ENCODE measurements around the gene ULK4. TPM values are rescaled to one million over a fixed set of nuclear protein-coding genes. Genes with fewer than 3 reads are reported as not detected.
"Not testable (repeated sequence)": the region's sequence is repeated elsewhere in the genome, so short reads cannot be mapped to it uniquely, and the experiment has no call there.

The ULK4 gene
- total RNA-seq, 2 donors from 2014 or later, result 11.1 to 17.9 TPM

DNA sequence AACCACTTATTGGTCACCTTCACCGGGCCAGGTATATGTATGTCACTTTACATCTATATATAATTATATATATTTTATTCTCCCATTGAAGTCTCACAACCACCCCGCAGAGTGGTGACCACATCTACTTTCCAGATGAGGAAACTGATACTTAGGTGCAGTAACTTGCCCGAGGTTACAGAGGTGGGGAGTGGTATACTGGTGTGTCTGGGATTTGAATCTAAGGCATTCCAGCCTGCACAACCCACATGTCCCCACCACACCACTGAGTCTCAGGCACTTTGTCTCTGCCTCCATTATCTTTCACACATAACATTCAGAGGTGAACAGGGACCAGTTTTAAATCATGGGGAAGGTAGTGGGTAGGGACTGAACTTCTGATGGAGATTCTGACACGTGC, 501.2 kb downstream of the ULK4 start:
- no peak for DNase-seq
- H3K9me3 Mint-ChIP-seq, result no peaks in the 10 kb centered on the region
- H3K9me3 ChIP-seq (ENCODE audit: control insufficient read depth, low read length), result no peaks in the 10 kb centered on the region
- no peak overlapping the region for H3K9ac ChIP-seq (ENCODE audit: extremely low read depth, low read length, poor library complexity, severe bottlenecking)
- TF ChIP-seq, protein P1, sequence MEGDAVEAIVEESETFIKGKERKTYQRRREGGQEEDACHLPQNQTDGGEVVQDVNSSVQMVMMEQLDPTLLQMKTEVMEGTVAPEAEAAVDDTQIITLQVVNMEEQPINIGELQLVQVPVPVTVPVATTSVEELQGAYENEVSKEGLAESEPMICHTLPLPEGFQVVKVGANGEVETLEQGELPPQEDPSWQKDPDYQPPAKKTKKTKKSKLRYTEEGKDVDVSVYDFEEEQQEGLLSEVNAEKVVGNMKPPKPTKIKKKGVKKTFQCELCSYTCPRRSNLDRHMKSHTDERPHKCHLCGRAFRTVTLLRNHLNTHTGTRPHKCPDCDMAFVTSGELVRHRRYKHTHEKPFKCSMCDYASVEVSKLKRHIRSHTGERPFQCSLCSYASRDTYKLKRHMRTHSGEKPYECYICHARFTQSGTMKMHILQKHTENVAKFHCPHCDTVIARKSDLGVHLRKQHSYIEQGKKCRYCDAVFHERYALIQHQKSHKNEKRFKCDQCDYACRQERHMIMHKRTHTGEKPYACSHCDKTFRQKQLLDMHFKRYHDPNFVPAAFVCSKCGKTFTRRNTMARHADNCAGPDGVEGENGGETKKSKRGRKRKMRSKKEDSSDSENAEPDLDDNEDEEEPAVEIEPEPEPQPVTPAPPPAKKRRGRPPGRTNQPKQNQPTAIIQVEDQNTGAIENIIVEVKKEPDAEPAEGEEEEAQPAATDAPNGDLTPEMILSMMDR (conservative IDR thresholded peaks at IDR 0.05), result no peak
- H3K4me3 ChIP-seq (ENCODE audit: low read length), result no peak overlapping the region
- 100% methylated on average over 2 of the region's 4 CpGs; no CpG with 5 or more reads in 1 of the 2 experiments for WGBS, 2 experiments (ENCODE audit: insufficient coverage in 1 of 2, insufficient read length in 1 of 2)
- no peaks in the 10 kb centered on the region for H3K27me3 ChIP-seq (ENCODE audit: control insufficient read depth, insufficient read depth, low read length, poor library complexity, severe bottlenecking)
- no peak overlapping the region for H3K27ac Mint-ChIP-seq
- H3K27ac ChIP-seq (ENCODE audit: low read depth, low read length), result no peak overlapping the region
- no peak overlapping the region for H3K4me3 Mint-ChIP-seq
- H3K4me1 Mint-ChIP-seq, result peaks cover 10% of the 10 kb centered on the region
- H3K4me1 ChIP-seq (ENCODE audit: control insufficient read depth, insufficient read depth, low read length), result no peaks in the 10 kb centered on the region
- no peaks in the 10 kb centered on the region for H3K36me3 ChIP-seq (ENCODE audit: control insufficient read depth, insufficient read depth, low read length)
- H3K36me3 Mint-ChIP-seq (ENCODE audit: low read depth), result no peaks in the 10 kb centered on the region
- H3K27me3 Mint-ChIP-seq (ENCODE audit: insufficient read depth), result no peaks in the 10 kb centered on the region

DNA sequence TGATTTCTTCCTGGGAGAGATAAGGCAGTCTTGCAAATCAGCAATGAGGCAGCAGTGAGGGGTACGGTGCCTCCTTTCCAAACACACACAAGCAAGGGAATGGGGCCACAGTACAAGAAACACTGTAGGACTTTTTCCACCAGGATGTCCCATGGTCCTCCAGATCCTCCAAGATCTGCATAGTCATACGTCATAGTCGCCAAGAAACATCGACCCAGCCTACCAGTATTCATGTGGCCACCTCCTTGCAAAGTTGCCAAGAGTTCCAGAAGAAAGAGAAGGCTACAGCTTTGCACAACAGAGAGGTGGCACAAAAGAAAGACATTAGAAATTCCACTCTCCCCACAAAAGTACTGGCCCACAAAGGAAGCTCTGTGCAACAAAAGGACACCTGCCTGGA, 504.7 kb downstream of the ULK4 start:
- Histone ChIP-seq H3K27me3 (ENCODE audit: control insufficient read depth, insufficient read depth, low read length, poor library complexity, severe bottlenecking) (no peaks in the 10 kb centered on the region), H3K4me1 (ENCODE audit: control insufficient read depth, insufficient read depth, low read length) (no peaks in the 10 kb centered on the region), H3K9me3 (ENCODE audit: control insufficient read depth, low read length) (peaks cover 4% of the 10 kb centered on the region), H3K9ac (ENCODE audit: extremely low read depth, low read length, poor library complexity, severe bottlenecking) (no peak overlapping the region), H3K36me3 (ENCODE audit: control insufficient read depth, insufficient read depth, low read length) (no peaks in the 10 kb centered on the region), H3K27ac (ENCODE audit: low read depth, low read length) (no peak overlapping the region), H3K4me3 (ENCODE audit: low read length) (no peak overlapping the region)
- Mint-ChIP-seq H3K27me3 (ENCODE audit: insufficient read depth) (no peaks in the 10 kb centered on the region), H3K9me3 (peaks cover 11% of the 10 kb centered on the region), H3K4me1 (peaks cover 7% of the 10 kb centered on the region), H3K36me3 (ENCODE audit: low read depth) (peaks cover 2% of the 10 kb centered on the region), H3K4me3 (no peak overlapping the region), H3K27ac (no peak overlapping the region)
- TF ChIP-seq, protein P1 (conservative IDR thresholded peaks at IDR 0.05), result no peak
- DNase-seq, result no peak
- WGBS, 2 experiments (ENCODE audit: insufficient coverage in 1 of 2, insufficient read length in 1 of 2), result 92 to 98% methylated on average over 4 of the region's 4 CpGs

- H3K4me1 Mint-ChIP-seq, result peaks cover 7% of the 10 kb centered on the region
Observed at GRCh38 chr3:41456162-41456561, 505.7 kb downstream of the ULK4 start.

DNA sequence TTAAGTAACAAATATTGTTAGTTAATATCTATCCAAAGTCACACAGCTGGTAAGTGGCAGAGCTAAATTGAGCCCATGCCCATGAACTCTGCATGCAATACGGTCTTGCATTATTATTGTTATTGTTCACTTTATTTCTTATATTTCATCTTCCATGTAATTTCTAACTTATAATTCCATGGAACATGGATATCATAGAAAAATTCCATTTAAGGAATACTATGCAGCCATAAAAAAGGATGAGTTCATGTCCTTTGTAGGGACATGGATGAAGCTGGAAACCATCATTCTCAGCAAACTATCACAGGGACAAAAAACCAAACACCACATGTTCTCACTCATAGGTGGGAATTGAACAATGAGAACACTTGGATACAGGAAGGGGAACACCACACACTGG, 508.3 kb downstream of the ULK4 start:
- H3K4me1 ChIP-seq (ENCODE audit: control insufficient read depth, insufficient read depth, low read length); H3K27ac Mint-ChIP-seq; H3K27me3 Mint-ChIP-seq (ENCODE audit: insufficient read depth): not testable (repeated sequence)

More at GRCh38 chr3:41456162-41456561, 505.7 kb downstream of the ULK4 start:
- H3K4me3 Mint-ChIP-seq, result no peak overlapping the region
- H3K27me3 Mint-ChIP-seq (ENCODE audit: insufficient read depth), result no peaks in the 10 kb centered on the region
- no peak for DNase-seq
- H3K9me3 Mint-ChIP-seq, result peaks cover 11% of the 10 kb centered on the region
- Histone ChIP-seq H3K9ac (ENCODE audit: extremely low read depth, low read length, poor library complexity, severe bottlenecking) (no peak overlapping the region), H3K9me3 (ENCODE audit: control insufficient read depth, low read length) (peaks cover 4% of the 10 kb centered on the region), H3K27me3 (ENCODE audit: control insufficient read depth, insufficient read depth, low read length, poor library complexity, severe bottlenecking) (no peaks in the 10 kb centered on the region), H3K4me3 (ENCODE audit: low read length) (no peak overlapping the region), H3K4me1 (ENCODE audit: control insufficient read depth, insufficient read depth, low read length) (no peaks in the 10 kb centered on the region), H3K36me3 (ENCODE audit: control insufficient read depth, insufficient read depth, low read length) (no peaks in the 10 kb centered on the region), H3K27ac (ENCODE audit: low read depth, low read length) (no peak overlapping the region)
- 67 to 95% methylated on average over 2 of the region's 2 CpGs for WGBS, 2 experiments (ENCODE audit: insufficient coverage in 1 of 2, insufficient read length in 1 of 2)
- H3K36me3 Mint-ChIP-seq (ENCODE audit: low read depth), result peaks cover 2% of the 10 kb centered on the region
- TF ChIP-seq, protein P1 (conservative IDR thresholded peaks at IDR 0.05), result no peak
- no peak overlapping the region for H3K27ac Mint-ChIP-seq

More for the DNA sequence above, 508.3 kb downstream of the ULK4 start:
- H3K27me3 ChIP-seq (ENCODE audit: control insufficient read depth, insufficient read depth, low read length, poor library complexity, severe bottlenecking); H3K36me3 ChIP-seq (ENCODE audit: control insufficient read depth, insufficient read depth, low read length); DNase-seq; H3K36me3 Mint-ChIP-seq (ENCODE audit: low read depth); H3K4me1 Mint-ChIP-seq; H3K27ac ChIP-seq (ENCODE audit: low read depth, low read length); H3K4me3 Mint-ChIP-seq; H3K4me3 ChIP-seq (ENCODE audit: low read length); H3K9me3 ChIP-seq (ENCODE audit: control insufficient read depth, low read length); H3K9ac ChIP-seq (ENCODE audit: extremely low read depth, low read length, poor library complexity, severe bottlenecking): not testable (repeated sequence)
- H3K9me3 Mint-ChIP-seq, result peaks cover 11% of the 10 kb centered on the region
- WGBS, 2 experiments (ENCODE audit: insufficient coverage in 1 of 2, insufficient read length in 1 of 2), result no CpG with 5 or more reads among the region's 1 CpG

Data from endodermal cell (in vitro differentiated cells).